SKM-1 (cell line): Measurements from ENCODE around the gene PTPRO.
A peak's percentile ranks its signal among the peaks of the same experiment; 100 is the strongest.

Source experiments
- DNase-seq: peaks from one replicate; lab custom pipeline; 2025; ENCODE audit not compliant: unreplicated experiment; lab: John Stamatoyannopoulos, UW

Gene PTPRO

GRCh38 chr12:15522574-15523187 is 200.4 kb downstream of the PTPRO start:
- DNase-seq, result no peak

GRCh38 chr12:15525441-15525840 is 203.1 kb downstream of the PTPRO start:
- no peak for DNase-seq

GRCh38 chr12:15526033-15526432 is 203.7 kb downstream of the PTPRO start:
- no peak for DNase-seq

- no peak for DNase-seq
Observed at GRCh38 chr12:15527201-15528080, 205.1 kb downstream of the PTPRO start.

- no peak for DNase-seq
Observed at GRCh38 chr12:15528666-15529065, 206.4 kb downstream of the PTPRO start.

GRCh38 chr12:15530361-15530760 is 208.1 kb downstream of the PTPRO start:
- no peak for DNase-seq

GRCh38 chr12:15532364-15532977 is 210.2 kb downstream of the PTPRO start:
- DNase-seq, result peak; percentile 10

- DNase-seq, result peak; percentile 2
Observed at GRCh38 chr12:15534322-15534721, 212.0 kb downstream of the PTPRO start.

- peak; percentile 5 for DNase-seq
Observed at GRCh38 chr12:15534874-15535273, 212.6 kb downstream of the PTPRO start.

- DNase-seq, result no peak
Observed at GRCh38 chr12:15535352-15535781, 213.1 kb downstream of the PTPRO start.

- DNase-seq, result no peak
Observed at GRCh38 chr12:15536446-15536845, 214.1 kb downstream of the PTPRO start.

GRCh38 chr12:15538881-15539280 is 216.6 kb downstream of the PTPRO start:
- DNase-seq, result no peak

GRCh38 chr12:15540005-15540404 is 217.7 kb downstream of the PTPRO start:
- DNase-seq, result no peak

- no peak for DNase-seq
Observed at GRCh38 chr12:15540469-15540872, 218.2 kb downstream of the PTPRO start.

- no peak for DNase-seq
Observed at GRCh38 chr12:15541996-15542631, 219.8 kb downstream of the PTPRO start.

GRCh38 chr12:15543347-15543746 is 221.0 kb downstream of the PTPRO start:
- no peak for DNase-seq

GRCh38 chr12:15544589-15544988 is 222.3 kb downstream of the PTPRO start:
- DNase-seq, result peak; percentile 30

GRCh38 chr12:15545334-15545733 is 223.0 kb downstream of the PTPRO start:
- no peak for DNase-seq

- peak; percentile 30 for DNase-seq
Observed at GRCh38 chr12:15546102-15546701, 223.9 kb downstream of the PTPRO start.

GRCh38 chr12:15547063-15547462 is 224.8 kb downstream of the PTPRO start:
- no peak for DNase-seq

- no peak for DNase-seq
Observed at GRCh38 chr12:15547691-15548090, 225.4 kb downstream of the PTPRO start.
